Measurements from ENCODE around the gene MAP3K13. TPM values are rescaled to one million over a fixed set of nuclear protein-coding genes. Genes with fewer than 3 reads are reported as not detected.
A peak's percentile ranks its signal among the peaks of the same experiment; 100 is the strongest.

Gene MAP3K13
- polyA plus RNA-seq, 1 donor (not counting 4 experiments of a cell fraction or from before 2014, with no cell fraction given): 23.0 TPM

DNA sequence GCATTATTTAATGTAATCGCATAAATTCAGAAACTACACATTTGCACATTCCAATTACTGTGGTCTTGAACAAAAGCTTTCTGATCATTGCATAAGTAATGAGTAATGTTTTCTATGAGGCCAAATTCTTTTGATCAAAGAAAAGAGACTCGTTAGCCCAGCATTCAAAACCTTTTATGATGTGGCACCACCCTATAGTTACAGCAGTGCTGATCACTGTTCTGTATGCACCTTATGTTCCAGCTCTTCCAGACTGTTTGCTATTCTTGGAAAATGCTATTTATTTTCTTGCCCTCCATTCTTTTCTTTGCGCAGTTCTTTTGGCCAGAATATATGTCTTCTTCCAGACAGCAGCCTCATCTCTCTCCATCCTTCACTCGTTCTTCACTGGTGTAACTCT is 42.3 kb downstream of the MAP3K13 start:
- TF ChIP-seq EZH2 (IDR thresholded peaks at IDR 0.05; ENCODE audit: low read length): no peak
- TF ChIP-seq, protein P1, sequence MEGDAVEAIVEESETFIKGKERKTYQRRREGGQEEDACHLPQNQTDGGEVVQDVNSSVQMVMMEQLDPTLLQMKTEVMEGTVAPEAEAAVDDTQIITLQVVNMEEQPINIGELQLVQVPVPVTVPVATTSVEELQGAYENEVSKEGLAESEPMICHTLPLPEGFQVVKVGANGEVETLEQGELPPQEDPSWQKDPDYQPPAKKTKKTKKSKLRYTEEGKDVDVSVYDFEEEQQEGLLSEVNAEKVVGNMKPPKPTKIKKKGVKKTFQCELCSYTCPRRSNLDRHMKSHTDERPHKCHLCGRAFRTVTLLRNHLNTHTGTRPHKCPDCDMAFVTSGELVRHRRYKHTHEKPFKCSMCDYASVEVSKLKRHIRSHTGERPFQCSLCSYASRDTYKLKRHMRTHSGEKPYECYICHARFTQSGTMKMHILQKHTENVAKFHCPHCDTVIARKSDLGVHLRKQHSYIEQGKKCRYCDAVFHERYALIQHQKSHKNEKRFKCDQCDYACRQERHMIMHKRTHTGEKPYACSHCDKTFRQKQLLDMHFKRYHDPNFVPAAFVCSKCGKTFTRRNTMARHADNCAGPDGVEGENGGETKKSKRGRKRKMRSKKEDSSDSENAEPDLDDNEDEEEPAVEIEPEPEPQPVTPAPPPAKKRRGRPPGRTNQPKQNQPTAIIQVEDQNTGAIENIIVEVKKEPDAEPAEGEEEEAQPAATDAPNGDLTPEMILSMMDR (optimal IDR thresholded peaks at IDR 0.05 in 1 of 3, IDR thresholded peaks at IDR 0.05 in 1 of 3, conservative IDR thresholded peaks at IDR 0.05 in 1 of 3; ENCODE audit: extremely low read depth in 1 of 3, insufficient read depth in 2 of 3, low read length in 3 of 3): no peak
- FAIRE-seq: peak; percentile 52
- no peak for DNase-seq (ENCODE audit: low read depth, low spot score)

DNA sequence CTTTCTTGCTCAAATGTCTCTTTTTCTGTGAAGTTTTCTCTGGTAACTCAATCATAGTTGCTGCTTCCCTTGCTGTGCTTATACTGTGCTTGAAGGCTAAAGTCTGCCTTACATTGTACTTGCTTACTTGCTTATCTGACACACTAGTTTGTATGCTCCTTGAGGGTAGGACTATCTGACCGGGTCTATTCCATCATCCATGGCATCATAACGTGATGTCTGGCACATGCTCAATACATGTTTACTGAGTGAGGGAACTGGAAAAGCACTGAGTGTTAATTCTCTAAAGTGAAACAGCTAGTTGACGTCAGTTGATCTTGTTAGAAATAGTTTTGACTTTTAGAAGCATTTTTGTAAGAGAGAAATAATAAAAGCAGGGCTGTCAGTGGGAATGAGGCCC is 42.7 kb downstream of the MAP3K13 start:
- H3K9ac ChIP-seq (ENCODE audit: control insufficient read depth, extremely low read depth, insufficient read depth, low read length): no peak overlapping the region
- no peaks in the 10 kb centered on the region for H3K27me3 ChIP-seq (ENCODE audit: control insufficient read depth, extremely low read depth, insufficient read depth, low read length)
- no peaks in the 10 kb centered on the region for H3K36me3 ChIP-seq (ENCODE audit: control insufficient read depth in 2 of 2, extremely low read depth in 1 of 2, insufficient read depth in 2 of 2, low read length in 2 of 2)
- H4K20me1 ChIP-seq (ENCODE audit: control insufficient read depth, extremely low read depth, insufficient read depth, low read length): no peaks in the 10 kb centered on the region
- H3K27ac ChIP-seq (ENCODE audit: control insufficient read depth, insufficient read depth, low read length): peak overlapping the region; percentile 5
- no peaks in the 10 kb centered on the region for H3K79me2 ChIP-seq (ENCODE audit: control insufficient read depth, insufficient read depth, low read length)
- dilution Hi-C loops (cut with MboI; ENCODE audit: extremely low pct_ligation_motif_present, low sequenced_read_pairs): no loop called here
- H3K4me3 ChIP-seq (ENCODE audit: control insufficient read depth in 2 of 3, extremely low read depth in 1 of 3, insufficient read depth in 2 of 3, low read depth in 1 of 3, low read length in 3 of 3): no peak overlapping the region
- DNase-seq (ENCODE audit: low read depth, low spot score) (no peak), FAIRE-seq (no peak)
- TF ChIP-seq EZH2 (IDR thresholded peaks at IDR 0.05; ENCODE audit: low read length): no peak
- TF ChIP-seq, protein P1 (optimal IDR thresholded peaks at IDR 0.05 in 1 of 3, IDR thresholded peaks at IDR 0.05 in 1 of 3, conservative IDR thresholded peaks at IDR 0.05 in 1 of 3; ENCODE audit: extremely low read depth in 1 of 3, insufficient read depth in 2 of 3, low read length in 3 of 3): no peak
- H3K9me1 ChIP-seq (ENCODE audit: control insufficient read depth, extremely low read depth, insufficient read depth, low read length): no peaks in the 10 kb centered on the region
- H2AFZ ChIP-seq (ENCODE audit: control insufficient read depth, low read length): no peak overlapping the region
- no peaks in the 10 kb centered on the region for H3K9me3 ChIP-seq (ENCODE audit: control insufficient read depth, low read depth, low read length)
- H3K4me1 ChIP-seq (ENCODE audit: control insufficient read depth, extremely low read depth, insufficient read depth, low read length): peaks cover 24% of the 10 kb centered on the region
- H3K4me2 ChIP-seq (ENCODE audit: control insufficient read depth, extremely low read depth, insufficient read depth, low read depth, low read length): no peak overlapping the region

More for the DNA sequence above, 42.3 kb downstream of the MAP3K13 start:
- H3K27me3 ChIP-seq (ENCODE audit: control insufficient read depth, extremely low read depth, insufficient read depth, low read length): no peaks in the 10 kb centered on the region
- H3K36me3 ChIP-seq (ENCODE audit: control insufficient read depth in 2 of 2, extremely low read depth in 1 of 2, insufficient read depth in 2 of 2, low read length in 2 of 2): no peaks in the 10 kb centered on the region
- H3K79me2 ChIP-seq (ENCODE audit: control insufficient read depth, insufficient read depth, low read length): no peaks in the 10 kb centered on the region
- H3K9ac ChIP-seq (ENCODE audit: control insufficient read depth, extremely low read depth, insufficient read depth, low read length): no peak overlapping the region
- H3K9me3 ChIP-seq (ENCODE audit: control insufficient read depth, low read depth, low read length): no peaks in the 10 kb centered on the region
- peaks cover 28% of the 10 kb centered on the region for H3K4me1 ChIP-seq (ENCODE audit: control insufficient read depth, extremely low read depth, insufficient read depth, low read length)
- H3K27ac ChIP-seq (ENCODE audit: control insufficient read depth, insufficient read depth, low read length): peak overlapping the region; percentile 5
- no peak overlapping the region for H2AFZ ChIP-seq (ENCODE audit: control insufficient read depth, low read length)
- no peak overlapping the region for H3K4me2 ChIP-seq (ENCODE audit: control insufficient read depth, extremely low read depth, insufficient read depth, low read depth, low read length)
- no peak overlapping the region for H3K4me3 ChIP-seq (ENCODE audit: control insufficient read depth in 2 of 3, extremely low read depth in 1 of 3, insufficient read depth in 2 of 3, low read depth in 1 of 3, low read length in 3 of 3)
- dilution Hi-C loops (cut with MboI; ENCODE audit: extremely low pct_ligation_motif_present, low sequenced_read_pairs): no loop called here
- no peaks in the 10 kb centered on the region for H3K9me1 ChIP-seq (ENCODE audit: control insufficient read depth, extremely low read depth, insufficient read depth, low read length)
- no peaks in the 10 kb centered on the region for H4K20me1 ChIP-seq (ENCODE audit: control insufficient read depth, extremely low read depth, insufficient read depth, low read length)
